SU-DHL-6 (cell line): Measurements from ENCODE around the gene SUCLG2.

Experiments
- H2AFZ ChIP-seq: fragments of 200-600 bp; sonication (generic); 2 replicates; pipeline ENCODE4 v1.6.1; 2014; ENCODE audit warnings: low read depth, mild to moderate bottlenecking, moderate library complexity, mixed read lengths, antibody characterized with exemption, low read length; ENCODE audit not compliant: severe bottlenecking
- H3F3A ChIP-seq: fragments of 200-600 bp; shearing (Covaris generic); 2 replicates; pipeline ENCODE4 v1.6.0; 2016; ENCODE audit warnings: antibody characterized with exemption, mild to moderate bottlenecking; ENCODE audit not compliant: insufficient read depth
- H3K27ac ChIP-seq: fragments of 200-600 bp; sonication (generic); 2 replicates; pipeline ENCODE4 v1.5.1; 2016; ENCODE audit warnings: low read depth, mild to moderate bottlenecking, low read length, moderate library complexity, mixed read lengths
- H3K27me3 ChIP-seq: fragments of 200-600 bp; sonication (generic), shearing (Covaris generic); 2 replicates; pipeline ENCODE4 v1.6.0; 2014; ENCODE audit warnings: mild to moderate bottlenecking, low read length
- H3K36me3 ChIP-seq: fragments of 200-600 bp; sonication (generic); 2 replicates; pipeline ENCODE4 v1.6.1; 2014; ENCODE audit warnings: mild to moderate bottlenecking, low read length, mixed read lengths
- H3K4me2 ChIP-seq: fragments of 300-600, 200-600 bp; shearing (Covaris generic), sonication (generic); 2 replicates; pipeline ENCODE4 v1.6.0; 2014; ENCODE audit warnings: low read length, low read depth, mild to moderate bottlenecking; ENCODE audit not compliant: poor library complexity, severe bottlenecking
- H3K4me3 ChIP-seq: fragments of 200-600 bp; sonication (generic); 2 replicates; pipeline ENCODE4 v1.5.1; 2014; ENCODE audit warnings: antibody characterized with exemption, low read length, mild to moderate bottlenecking, mixed read lengths; ENCODE audit not compliant: insufficient read depth, poor library complexity, severe bottlenecking
- H3K79me2 ChIP-seq: fragments of 200-600 bp; sonication (generic); 2 replicates; pipeline ENCODE4 v1.6.1; 2014; ENCODE audit warnings: mild to moderate bottlenecking, low read length, moderate library complexity; ENCODE audit not compliant: insufficient read depth
- H3K9ac ChIP-seq: fragments of 200-600 bp; sonication (generic); 2 replicates; pipeline ENCODE4 v1.7.0; 2014; ENCODE audit warnings: mild to moderate bottlenecking, low read length
- H3K9me2 ChIP-seq: fragments of 200-600 bp; sonication (generic); replicated peaks from 2 replicates; pipeline ENCODE4 v1.6.1; 2014; ENCODE audit warnings: low read length; ENCODE audit not compliant: insufficient read depth
- H3K9me3 ChIP-seq: fragments of 200-600 bp; sonication (generic); 2 replicates; pipeline ENCODE4 v1.6.1; 2014; ENCODE audit warnings: low read length, mixed read lengths; ENCODE audit not compliant: insufficient read depth
- H4K20me1 ChIP-seq: fragments of 200-600 bp; sonication (generic); 2 replicates; pipeline ENCODE4 v1.6.1; 2014; ENCODE audit warnings: low read depth, mild to moderate bottlenecking, antibody characterized with exemption, low read length, moderate library complexity, mixed read lengths
- EZH2phosphoT487 ChIP-seq: fragments of 200-600 bp; sonication (generic), shearing (Covaris generic); conservative IDR thresholded peaks from 2 replicates; pipeline ENCODE4 v1.6.1; 2018; ENCODE audit warnings: mild to moderate bottlenecking, antibody characterized with exemption, low read length, moderate library complexity, mixed read lengths
- TF ChIP-seq, protein P1 (sequence below): fragments of 200-600 bp; sonication (generic); IDR thresholded peaks from one replicate; pipeline ENCODE4 v1.5.1; 2017; ENCODE audit warnings: antibody characterized with exemption, mild to moderate bottlenecking, low read length, moderate library complexity; ENCODE audit not compliant: insufficient read depth, poor library complexity, severe bottlenecking

Gene SUCLG2

GRCh38 chr3:67526246-67526645, 128.2 kb downstream of the SUCLG2 start:
- Histone ChIP-seq H2AFZ (no peak overlapping the region), H3K27me3 (no peaks in the 10 kb centered on the region), H3K27ac (no peak overlapping the region)

DNA sequence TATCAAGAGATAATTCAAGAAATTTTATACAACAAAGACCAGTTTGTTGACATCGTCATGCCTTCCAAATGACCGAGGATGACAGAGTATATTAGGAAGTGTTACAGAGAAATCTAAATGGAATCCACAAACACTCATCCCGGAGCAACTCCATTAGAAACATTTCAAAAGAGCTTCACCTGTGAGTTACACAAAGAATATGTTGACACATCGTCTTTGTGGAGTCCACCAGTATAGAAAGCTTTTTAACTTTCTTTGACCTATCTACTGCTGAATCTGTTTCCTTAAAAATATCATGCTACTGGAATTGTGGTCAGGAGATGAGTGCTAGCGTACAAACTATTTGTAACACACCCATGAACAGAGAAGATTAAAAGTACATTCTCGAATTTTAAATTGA, 130.4 kb downstream of the SUCLG2 start:
- H3K36me3 ChIP-seq, result 0 out of 2 replicates have a peak, but pooled peaks cover 6% of the 10 kb centered on the region
- no peaks in the 10 kb centered on the region for H3K27me3 ChIP-seq
- no peak overlapping the region for H3K9ac ChIP-seq
- no peaks in the 10 kb centered on the region for H4K20me1 ChIP-seq
- TF ChIP-seq, protein P1, sequence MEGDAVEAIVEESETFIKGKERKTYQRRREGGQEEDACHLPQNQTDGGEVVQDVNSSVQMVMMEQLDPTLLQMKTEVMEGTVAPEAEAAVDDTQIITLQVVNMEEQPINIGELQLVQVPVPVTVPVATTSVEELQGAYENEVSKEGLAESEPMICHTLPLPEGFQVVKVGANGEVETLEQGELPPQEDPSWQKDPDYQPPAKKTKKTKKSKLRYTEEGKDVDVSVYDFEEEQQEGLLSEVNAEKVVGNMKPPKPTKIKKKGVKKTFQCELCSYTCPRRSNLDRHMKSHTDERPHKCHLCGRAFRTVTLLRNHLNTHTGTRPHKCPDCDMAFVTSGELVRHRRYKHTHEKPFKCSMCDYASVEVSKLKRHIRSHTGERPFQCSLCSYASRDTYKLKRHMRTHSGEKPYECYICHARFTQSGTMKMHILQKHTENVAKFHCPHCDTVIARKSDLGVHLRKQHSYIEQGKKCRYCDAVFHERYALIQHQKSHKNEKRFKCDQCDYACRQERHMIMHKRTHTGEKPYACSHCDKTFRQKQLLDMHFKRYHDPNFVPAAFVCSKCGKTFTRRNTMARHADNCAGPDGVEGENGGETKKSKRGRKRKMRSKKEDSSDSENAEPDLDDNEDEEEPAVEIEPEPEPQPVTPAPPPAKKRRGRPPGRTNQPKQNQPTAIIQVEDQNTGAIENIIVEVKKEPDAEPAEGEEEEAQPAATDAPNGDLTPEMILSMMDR, result no peak
- TF ChIP-seq EZH2phosphoT487, result no peak
- no peaks in the 10 kb centered on the region for H3K9me2 ChIP-seq
- H2AFZ ChIP-seq, result no peak overlapping the region
- no peak overlapping the region for H3K27ac ChIP-seq
- H3F3A ChIP-seq, result no peaks in the 10 kb centered on the region
- no peak overlapping the region for H3K4me3 ChIP-seq
- H3K79me2 ChIP-seq, result no peaks in the 10 kb centered on the region
- H3K9me3 ChIP-seq, result no peaks in the 10 kb centered on the region
- no peak overlapping the region for H3K4me2 ChIP-seq

More at GRCh38 chr3:67526246-67526645, 128.2 kb downstream of the SUCLG2 start:
- H4K20me1 ChIP-seq, result no peaks in the 10 kb centered on the region
- H3K9me3 ChIP-seq, result no peaks in the 10 kb centered on the region
- H3F3A ChIP-seq, result no peaks in the 10 kb centered on the region
- no peaks in the 10 kb centered on the region for H3K79me2 ChIP-seq
- no peak overlapping the region for H3K4me3 ChIP-seq
- TF ChIP-seq EZH2phosphoT487, result no peak
- TF ChIP-seq, protein P1, result no peak
- H3K4me2 ChIP-seq, result no peak overlapping the region
- H3K9ac ChIP-seq, result no peak overlapping the region
- 0 out of 2 replicates have a peak, but pooled peaks cover 6% of the 10 kb centered on the region for H3K36me3 ChIP-seq
- H3K9me2 ChIP-seq, result no peaks in the 10 kb centered on the region

DNA sequence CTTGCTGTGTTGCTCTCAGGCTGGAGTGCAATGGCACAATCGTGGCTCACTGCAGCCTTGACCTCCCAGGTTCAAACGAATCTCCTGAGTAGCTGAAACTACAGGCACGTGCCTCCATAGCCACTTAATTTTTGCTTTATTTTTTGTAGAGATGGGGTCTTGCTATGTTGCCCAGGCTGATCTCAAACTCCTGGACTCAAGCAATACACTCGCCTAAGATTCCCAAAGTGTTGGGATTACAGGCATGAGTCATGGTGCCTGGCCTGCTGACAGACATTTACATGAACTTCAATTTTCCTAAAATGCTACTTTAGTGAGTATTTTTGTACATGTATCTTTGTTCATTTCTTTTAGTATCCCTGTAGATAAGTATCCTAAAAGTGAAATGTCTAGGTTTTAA, 132.3 kb downstream of the SUCLG2 start:
- Histone ChIP-seq H3K4me3 (no peak overlapping the region), H3K4me2 (no peak overlapping the region), H2AFZ (no peak overlapping the region), H3F3A (no peaks in the 10 kb centered on the region), H3K36me3 (peaks cover 3% of the 10 kb centered on the region; the same call in 1 of the 2 replicates), H3K9me2 (no peaks in the 10 kb centered on the region), H3K9ac (no peak overlapping the region), H4K20me1 (no peaks in the 10 kb centered on the region), H3K79me2 (no peaks in the 10 kb centered on the region), H3K27me3 (no peaks in the 10 kb centered on the region), H3K9me3 (no peaks in the 10 kb centered on the region), H3K27ac (no peak overlapping the region)
- TF ChIP-seq EZH2phosphoT487, result no peak

DNA sequence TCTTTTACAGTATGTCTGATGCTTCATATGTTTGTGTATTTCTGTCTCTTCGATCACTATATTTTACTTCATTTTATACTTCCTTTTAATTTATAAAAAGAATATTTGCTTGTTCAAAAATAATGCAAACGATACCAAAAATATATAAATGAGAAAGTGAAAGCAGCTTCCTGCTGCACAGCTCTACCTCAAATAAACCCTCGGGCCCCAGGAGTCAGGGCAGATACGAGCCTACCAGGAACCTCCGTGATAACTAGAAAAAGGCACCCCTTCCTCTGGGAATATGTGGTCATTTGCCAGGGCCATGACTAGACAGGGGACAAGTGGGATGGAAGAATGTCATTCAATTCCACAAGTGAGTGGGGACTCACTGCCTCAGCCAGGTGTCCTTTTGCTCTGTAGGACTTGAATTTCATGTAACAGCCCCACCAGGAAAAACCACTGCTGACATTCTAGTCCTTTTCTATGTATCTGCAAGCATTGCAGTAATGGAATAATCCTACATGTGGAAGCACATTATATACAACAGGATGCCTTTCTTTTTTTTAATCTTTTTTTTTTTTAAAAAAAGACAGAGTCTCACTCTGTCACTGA, 133.3 kb downstream of the SUCLG2 start:
- no peak overlapping the region for H3K4me3 ChIP-seq

More for the DNA sequence above, 133.3 kb downstream of the SUCLG2 start:
- Histone ChIP-seq H3K79me2 (no peaks in the 10 kb centered on the region), H3K9me2 (no peaks in the 10 kb centered on the region), H3K4me2 (peak overlapping the region; percentile 33), H3K27ac (peak overlapping the region; percentile 8; the same call in 1 of the 2 replicates), H2AFZ (no peak overlapping the region), H3K27me3 (no peaks in the 10 kb centered on the region), H3K9ac (0 out of 2 replicates have a peak overlapping the region, but pooled peaks have one; percentile 8), H3K36me3 (peaks cover 3% of the 10 kb centered on the region; the same call in 1 of the 2 replicates), H4K20me1 (no peaks in the 10 kb centered on the region), H3K9me3 (no peaks in the 10 kb centered on the region), H3F3A (no peaks in the 10 kb centered on the region)
- TF ChIP-seq, protein P1, result no peak
- TF ChIP-seq EZH2phosphoT487, result no peak
